H1 (cell line): ENCODE results near the gene GRIK4. TPM values are rescaled to one million over a fixed set of nuclear protein-coding genes. Genes with fewer than 3 reads are reported as not detected.

Experiments
- ATF3 ChIP-seq: IDR thresholded peaks from 2 replicates; pipeline ENCODE4 v1.6.1; 2011; ENCODE audit warnings: low read depth, mild to moderate bottlenecking, low read length; ENCODE audit not compliant: insufficient read depth
- GTF2F1 ChIP-seq: IDR thresholded peaks from 2 replicates; pipeline ENCODE4 v1.6.1; 2012; ENCODE audit warnings: low read depth, low read length, improper control_type of control experiment, borderline replicate concordance
- MAX ChIP-seq: IDR thresholded peaks from 2 replicates; pipeline ENCODE4 v1.6.1; 2012; ENCODE audit warnings: inconsistent platforms
- RNF2 ChIP-seq: fragments of 200-900, 300-1000 bp; sonication (generic); IDR thresholded peaks from 2 replicates; pipeline ENCODE4 v1.7.1; 2016; ENCODE audit warnings: borderline replicate concordance, low read depth, mild to moderate bottlenecking, antibody characterized with exemption, low read length; ENCODE audit not compliant: poor library complexity, severe bottlenecking; ENCODE audit errors: missing control alignments
- SAP30 ChIP-seq: fragments of 300-600 bp; sonication (generic); IDR thresholded peaks from 2 replicates; pipeline ENCODE4 v1.7.1; 2012; ENCODE audit warnings: low read length, moderate library complexity, mild to moderate bottlenecking, inconsistent platforms; ENCODE audit not compliant: insufficient read depth, insufficient replicate concordance
- polyA plus RNA-seq, 7 experiments: library from polyadenylated mRNA; depleted of rRNA in 3 of 7; stranded (reverse) in 5 of 7; unstranded in 2 of 7; fragments of >200 nt in 5 of 7; fragments of 200-250 nt in 2 of 7; gene quantifications; 1 replicate in 5 of 7; 2 replicates in 1 of 7; 4 replicates in 1 of 7; pipeline versions ENCODE4 v1.2.1 to v1.2.3, GENCODE V29; 2011 to 2013; ENCODE audit warnings: missing spikeins in 2 of 7, mixed read lengths in 2 of 7
- total RNA-seq: library from RNA; stranded (reverse); fragmentation: NEBNext Ultra II Directional; extraction: Animal tissue kit (Norgen Biotek cat#: 25700); gene quantifications from 2 replicates; pipeline ENCODE4 v1.2.1, GENCODE V29; 2021

Gene GRIK4
- total and polyA plus RNA-seq, 2 of the 8 experiments (the other 6 are each of a cell fraction or from before 2014, with no cell fraction given) = 1.2 to 2.9 TPM

GRCh38 chr11:120642196-120642894 lies 130.8 kb downstream of the GRIK4 start (continued):
- TF ChIP-seq SAP30 (no peak), ATF3 (no peak), GTF2F1 (no peak), MAX (no peak), RNF2 (no peak)
- TF ChIP-seq, all 59 proteins: peak for 0
